ENCODE measurements around the gene NUPR2. TPM values are rescaled to one million over a fixed set of nuclear protein-coding genes. Genes with fewer than 3 reads are reported as not detected.
"Not testable (repeated sequence)": the region's sequence is repeated elsewhere in the genome, so short reads cannot be mapped to it uniquely, and the experiment has no call there.

NUPR2 gene, protein sequence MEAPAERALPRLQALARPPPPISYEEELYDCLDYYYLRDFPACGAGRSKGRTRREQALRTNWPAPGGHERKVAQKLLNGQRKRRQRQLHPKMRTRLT
- not detected for total RNA-seq
- long read RNA-seq: 0 reads

- Histone ChIP-seq H3K36me3 (no peaks in the 10 kb centered on the region), H3K4me1 (no peaks in the 10 kb centered on the region), H3K9me3 (no peaks in the 10 kb centered on the region), H3K27me3 (ENCODE audit: low read depth) (peaks cover 14% of the 10 kb centered on the region), H3K4me3 (peak within 1 kb of the TSS; percentile 8), H3K27ac (no peak within 1 kb of the TSS)
- TF ChIP-seq, protein P1, sequence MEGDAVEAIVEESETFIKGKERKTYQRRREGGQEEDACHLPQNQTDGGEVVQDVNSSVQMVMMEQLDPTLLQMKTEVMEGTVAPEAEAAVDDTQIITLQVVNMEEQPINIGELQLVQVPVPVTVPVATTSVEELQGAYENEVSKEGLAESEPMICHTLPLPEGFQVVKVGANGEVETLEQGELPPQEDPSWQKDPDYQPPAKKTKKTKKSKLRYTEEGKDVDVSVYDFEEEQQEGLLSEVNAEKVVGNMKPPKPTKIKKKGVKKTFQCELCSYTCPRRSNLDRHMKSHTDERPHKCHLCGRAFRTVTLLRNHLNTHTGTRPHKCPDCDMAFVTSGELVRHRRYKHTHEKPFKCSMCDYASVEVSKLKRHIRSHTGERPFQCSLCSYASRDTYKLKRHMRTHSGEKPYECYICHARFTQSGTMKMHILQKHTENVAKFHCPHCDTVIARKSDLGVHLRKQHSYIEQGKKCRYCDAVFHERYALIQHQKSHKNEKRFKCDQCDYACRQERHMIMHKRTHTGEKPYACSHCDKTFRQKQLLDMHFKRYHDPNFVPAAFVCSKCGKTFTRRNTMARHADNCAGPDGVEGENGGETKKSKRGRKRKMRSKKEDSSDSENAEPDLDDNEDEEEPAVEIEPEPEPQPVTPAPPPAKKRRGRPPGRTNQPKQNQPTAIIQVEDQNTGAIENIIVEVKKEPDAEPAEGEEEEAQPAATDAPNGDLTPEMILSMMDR (IDR thresholded peaks at IDR 0.05): no peak
- intact Hi-C loops (cut with DNase I): no loop called here
- peak; percentile 62 to 90 for ATAC-seq
- no peak for DNase-seq
Observed at GRCh38 chr7:56115852-56116538, at the start of gene NUPR2. Gene NUPR2, minus strand, starts transcription at chr7:56116417. Its CDS starts 103 bp downstream, at chr7:56116314.

GRCh38 chr7:56157238-56157790 is 41.1 kb upstream of the NUPR2 start:
- intact Hi-C loops (cut with DNase I): no loop called here
- ATAC-seq (no peak), DNase-seq (no peak)
- H3K4me1 ChIP-seq: no peaks in the 10 kb centered on the region
- no peak overlapping the region for H3K4me3 ChIP-seq
- peaks cover 17% of the 10 kb centered on the region for H3K9me3 ChIP-seq
- H3K27ac ChIP-seq: no peak overlapping the region
- H3K36me3 ChIP-seq: no peaks in the 10 kb centered on the region
- TF ChIP-seq, protein P1 (IDR thresholded peaks at IDR 0.05): no peak
- H3K27me3 ChIP-seq (ENCODE audit: low read depth): no peaks in the 10 kb centered on the region

GRCh38 chr7:56131062-56131461 is 14.8 kb upstream of the NUPR2 start:
- H3K4me1 ChIP-seq: not testable (repeated sequence)

DNA sequence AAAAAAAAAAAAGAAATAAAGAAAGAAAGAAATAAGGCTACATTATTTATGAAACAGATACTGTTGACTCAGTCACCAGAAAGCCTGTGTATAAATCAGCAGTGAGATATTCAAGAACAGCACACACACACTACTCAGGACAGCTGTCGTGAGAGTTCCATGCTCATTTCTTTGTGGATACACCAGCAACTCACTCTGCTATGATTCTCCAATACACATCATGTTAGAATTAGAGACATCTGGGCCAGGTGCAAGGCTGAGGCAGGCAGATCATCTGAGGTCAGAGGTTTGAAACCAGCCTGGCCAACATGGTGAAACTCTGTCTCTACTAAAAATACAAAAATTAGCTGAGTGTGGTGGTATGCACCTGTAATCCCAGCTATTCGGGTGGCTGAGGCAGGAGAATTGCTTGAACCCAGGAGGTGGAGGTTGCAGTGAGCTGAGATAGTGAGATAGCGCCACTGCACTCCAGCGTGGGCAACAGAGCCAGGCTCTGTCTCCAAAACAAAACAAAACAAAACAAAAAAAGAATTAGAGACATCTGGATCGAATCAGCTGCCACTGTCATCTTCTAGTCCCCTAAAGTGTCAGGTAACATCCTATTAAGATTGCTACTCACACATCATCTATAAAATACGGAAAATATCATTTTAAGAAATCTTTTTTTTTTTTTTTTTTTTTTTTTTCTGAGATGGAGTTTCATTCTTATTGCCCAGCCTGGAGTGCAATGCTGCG is 11.2 kb upstream of the NUPR2 start:
- no peaks in the 10 kb centered on the region for H3K4me1 ChIP-seq
- TF ChIP-seq, protein P1 (IDR thresholded peaks at IDR 0.05): no peak
- no peak overlapping the region for H3K27ac ChIP-seq
- H3K27me3 ChIP-seq (ENCODE audit: low read depth): no peaks in the 10 kb centered on the region
- no peaks in the 10 kb centered on the region for H3K9me3 ChIP-seq
- no peaks in the 10 kb centered on the region for H3K36me3 ChIP-seq
- DNase-seq (no peak), ATAC-seq (no peak)
- no peak overlapping the region for H3K4me3 ChIP-seq
- intact Hi-C loops (cut with DNase I): no loop called here

More at GRCh38 chr7:56131062-56131461, 14.8 kb upstream of the NUPR2 start:
- H3K4me3 ChIP-seq; H3K27me3 ChIP-seq (ENCODE audit: low read depth); intact Hi-C loops (cut with DNase I); H3K9me3 ChIP-seq; DNase-seq; H3K36me3 ChIP-seq; H3K27ac ChIP-seq; ATAC-seq: not testable (repeated sequence)

GRCh38 chr7:56125831-56126230 is 9.6 kb upstream of the NUPR2 start:
- intact Hi-C loops (cut with DNase I): no loop called here
- Histone ChIP-seq H3K9me3 (no peaks in the 10 kb centered on the region), H3K27me3 (ENCODE audit: low read depth) (no peaks in the 10 kb centered on the region), H3K4me3 (no peak overlapping the region), H3K27ac (no peak overlapping the region), H3K36me3 (no peaks in the 10 kb centered on the region), H3K4me1 (no peaks in the 10 kb centered on the region)
- ATAC-seq (no peak), DNase-seq (no peak)
- TF ChIP-seq, protein P1 (IDR thresholded peaks at IDR 0.05): no peak

Measured in lower lobe of right lung (tissue), 2 donors.